Activated naive CD4-positive, alpha-beta T cell treated with anti-CD3 and anti-CD28 coated beads for 36 hours (primary cell): ENCODE measurements around the gene RPL14. TPM values are rescaled to one million over a fixed set of nuclear protein-coding genes. Genes with fewer than 3 reads are reported as not detected.

Experiments used
- CTCF ChIA-PET: fragments of 350-600 bp; sonication (Branson Sonifier 250); formaldehyde crosslinking; loops from one replicate; lab custom pipeline; 2021; ENCODE audit warnings: antibody characterized with exemption; lab: Charles Lee
- DNase-seq: peaks from one replicate; pipeline ENCODE4 v3.0.0-alpha.2; 2020
- H3K27ac Mint-ChIP-seq: one replicate; pipeline ENCODE4 v1.8.0; 2021; ENCODE audit warnings: mild to moderate bottlenecking, mixed read lengths
- H3K27me3 Mint-ChIP-seq: one replicate; pipeline ENCODE4 v1.8.0; 2021; ENCODE audit warnings: low read depth, mixed read lengths
- H3K36me3 Mint-ChIP-seq: one replicate; pipeline ENCODE4 v1.8.0; 2021; ENCODE audit warnings: low read depth, mixed read lengths
- H3K4me1 Mint-ChIP-seq: one replicate; pipeline ENCODE4 v1.8.0; 2021; ENCODE audit warnings: low read depth, mixed read lengths
- H3K4me3 Mint-ChIP-seq: one replicate; pipeline ENCODE4 v1.8.0; 2021; ENCODE audit warnings: mild to moderate bottlenecking, moderate library complexity, mixed read lengths
- H3K9me3 Mint-ChIP-seq: one replicate; pipeline ENCODE4 v1.8.0; 2021; ENCODE audit warnings: mixed read lengths
- intact Hi-C: fragments of 100-400 bp; cut with micrococcal nuclease; formaldehyde crosslinking; loops from one replicate; pipeline ENCODE4 v1.15.1; 2023
- total RNA-seq, 2 experiments: library from RNA; stranded (reverse); gene quantifications; one replicate each; pipeline ENCODE4 v1.2.3, GENCODE V29; 2021

The RPL14 gene
- total RNA-seq, 2 experiments from 2014 or later, result 3,841 to 3,850 TPM

DNA sequence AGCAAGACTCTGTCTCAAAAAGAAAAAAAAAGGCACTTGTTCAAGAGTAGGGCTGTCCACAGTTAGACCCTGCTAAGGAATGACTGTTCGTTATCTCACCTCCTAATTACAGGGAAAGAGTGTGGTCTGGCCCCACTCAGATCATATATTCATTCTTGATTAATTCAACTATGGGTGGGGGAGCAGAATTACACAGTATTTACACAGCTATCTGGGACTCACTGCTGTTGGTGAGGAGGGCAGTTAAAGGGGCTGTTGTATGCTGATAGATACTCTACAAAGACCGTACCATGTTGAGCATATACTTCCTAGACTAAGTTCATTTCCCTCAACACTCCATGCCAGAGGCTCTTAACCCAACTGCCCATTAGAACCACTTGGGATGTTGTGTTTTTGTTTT is 44.9 kb downstream of the RPL14 start:
- peaks cover 16% of the 10 kb centered on the region for H3K4me1 Mint-ChIP-seq
- H3K4me3 Mint-ChIP-seq, result no peak overlapping the region
- peaks cover 3% of the 10 kb centered on the region for H3K36me3 Mint-ChIP-seq
- no peak for DNase-seq
- intact Hi-C loops, result no loop called here
- H3K9me3 Mint-ChIP-seq, result no peaks in the 10 kb centered on the region
- CTCF ChIA-PET, result no interaction called here
- no peak overlapping the region for H3K27ac Mint-ChIP-seq
- H3K27me3 Mint-ChIP-seq, result no peaks in the 10 kb centered on the region

DNA sequence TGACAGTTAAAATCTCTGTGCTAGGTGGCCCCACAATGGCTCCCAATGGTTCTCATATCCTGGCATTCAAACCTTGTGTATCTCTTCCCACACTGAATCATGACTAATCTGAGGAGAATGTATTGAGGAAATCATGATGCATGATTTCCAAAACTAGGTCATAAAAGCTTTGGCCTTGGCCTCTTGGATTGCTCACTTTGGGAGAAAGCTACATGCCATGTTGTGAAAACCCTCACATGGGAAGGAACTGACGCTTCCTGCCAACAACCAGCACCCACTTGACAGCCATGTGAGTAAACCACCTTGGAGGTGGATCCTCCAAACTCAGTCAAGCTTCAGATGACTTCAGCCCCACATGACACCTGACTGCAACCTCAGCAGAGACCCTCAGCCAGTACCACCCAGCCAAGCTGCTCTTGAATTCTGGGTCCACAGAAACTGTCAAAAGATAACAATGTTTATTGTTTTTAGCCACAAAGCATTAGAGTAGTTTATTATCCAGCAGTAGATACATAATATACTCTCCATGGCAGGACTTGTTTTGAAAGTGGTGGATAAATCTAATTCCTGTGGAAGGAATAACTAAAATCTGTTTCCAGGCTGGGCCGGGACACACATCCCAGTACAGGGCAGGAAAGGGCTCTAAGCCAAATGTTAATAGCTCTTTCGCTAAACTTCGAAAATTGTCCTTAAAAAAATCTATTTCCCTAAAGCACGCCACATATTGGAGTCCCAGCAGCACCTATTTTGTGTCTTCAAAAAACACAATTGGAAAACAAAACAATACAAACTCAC is 47.7 kb downstream of the RPL14 start:
- H3K9me3 Mint-ChIP-seq, result no peaks in the 10 kb centered on the region
- H3K27me3 Mint-ChIP-seq, result no peaks in the 10 kb centered on the region
- H3K36me3 Mint-ChIP-seq, result peaks cover 12% of the 10 kb centered on the region
- DNase-seq, result peak; percentile 26
- H3K4me1 Mint-ChIP-seq, result peaks cover 16% of the 10 kb centered on the region
- peak overlapping the region; percentile 86 for H3K4me3 Mint-ChIP-seq
- no peak overlapping the region for H3K27ac Mint-ChIP-seq
- CTCF ChIA-PET, result interaction anchor here (0.5 to 1.8 kb wide), 8 partner anchors 19 to 488 kb away, joined by 3 to 5 read pairs (median 4); partner anchors contain the start of gene ZNF619
- intact Hi-C loops, result loop anchor here (2.0 kb wide), 2 partner anchors 28 to 52 kb away; partner anchors contain the start of gene ZNF619

GRCh38 chr3:40505599-40506462 is 48.7 kb downstream of the RPL14 start, which contains the start of gene ZNF620:
ZNF620 (plus strand) TSS chr3:40506039; CDS start chr3:40506353, 314 bp downstream.
- H3K27me3 Mint-ChIP-seq, result no peaks in the 10 kb centered on the region
- intact Hi-C loops, result loop anchor here (1.0 to 2.0 kb wide), 3 partner anchors 18 to 53 kb away; partner anchors contain the start of genes ZNF619 and ZNF621
- H3K27ac Mint-ChIP-seq, result peak within 1 kb of the TSS; percentile 56
- peak; percentile 54 for DNase-seq
- H3K9me3 Mint-ChIP-seq, result no peaks in the 10 kb centered on the region
- H3K4me3 Mint-ChIP-seq, result peak within 1 kb of the TSS; percentile 86
- CTCF ChIA-PET, result interaction anchor here (0.5 to 1.8 kb wide), 10 partner anchors 18 to 489 kb away, joined by 3 to 6 read pairs (median 4); partner anchors contain the start of gene ZNF619
- H3K4me1 Mint-ChIP-seq, result peaks cover 16% of the 10 kb centered on the region
- H3K36me3 Mint-ChIP-seq, result peaks cover 19% of the 10 kb centered on the region

- CTCF ChIA-PET, result no interaction called here
- peaks cover 4% of the 10 kb centered on the region for H3K4me1 Mint-ChIP-seq
Measured at GRCh38 chr3:40511031-40511718, 54.0 kb downstream of the RPL14 start.

DNA sequence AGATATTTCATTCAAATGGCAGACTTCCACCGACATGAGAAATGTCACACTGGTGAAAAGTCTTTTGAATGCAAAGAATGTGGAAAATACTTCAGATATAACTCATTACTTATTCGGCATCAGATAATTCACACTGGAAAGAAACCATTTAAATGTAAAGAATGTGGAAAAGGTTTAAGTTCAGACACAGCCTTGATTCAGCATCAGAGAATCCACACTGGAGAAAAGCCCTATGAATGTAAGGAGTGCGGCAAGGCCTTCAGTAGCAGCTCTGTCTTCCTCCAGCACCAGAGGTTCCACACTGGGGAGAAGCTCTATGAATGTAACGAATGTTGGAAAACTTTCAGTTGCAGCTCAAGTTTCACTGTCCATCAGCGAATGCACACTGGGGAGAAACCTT is 59.1 kb downstream of the RPL14 start:
- CTCF ChIA-PET, result no interaction called here
- Mint-ChIP-seq H3K27me3 (no peaks in the 10 kb centered on the region), H3K27ac (no peak overlapping the region), H3K9me3 (no peaks in the 10 kb centered on the region), H3K36me3 (peaks cover 28% of the 10 kb centered on the region), H3K4me1 (no peaks in the 10 kb centered on the region), H3K4me3 (no peak overlapping the region)
- DNase-seq, result no peak
- intact Hi-C loops, result no loop called here

More at GRCh38 chr3:40511031-40511718, 54.0 kb downstream of the RPL14 start:
- Mint-ChIP-seq H3K27me3 (no peaks in the 10 kb centered on the region), H3K9me3 (no peaks in the 10 kb centered on the region), H3K4me3 (no peak overlapping the region), H3K36me3 (peaks cover 43% of the 10 kb centered on the region), H3K27ac (no peak overlapping the region)
- intact Hi-C loops, result no loop called here
- no peak for DNase-seq

DNA sequence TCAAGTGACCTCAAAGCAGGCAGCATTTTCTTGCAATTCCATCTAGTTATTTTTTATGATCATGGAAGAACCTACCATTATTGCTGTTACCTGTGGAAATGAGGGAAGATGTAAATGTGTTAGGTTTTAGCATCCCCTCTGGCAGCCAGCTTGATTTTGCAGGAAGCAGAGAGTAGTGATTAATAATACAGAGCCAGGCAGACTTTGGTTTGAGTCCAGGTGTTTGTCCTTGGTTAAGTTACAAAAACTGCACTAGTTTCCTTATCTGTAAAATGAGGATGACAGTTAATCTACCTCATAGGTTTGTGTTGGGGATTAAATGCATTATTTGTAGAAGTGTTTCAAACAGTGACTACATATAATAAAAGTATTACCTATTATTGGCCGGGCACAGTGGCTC is 60.9 kb downstream of the RPL14 start:
- Mint-ChIP-seq H3K9me3 (no peaks in the 10 kb centered on the region), H3K36me3 (peaks cover 20% of the 10 kb centered on the region), H3K4me3 (no peak overlapping the region), H3K27me3 (no peaks in the 10 kb centered on the region), H3K27ac (no peak overlapping the region), H3K4me1 (no peaks in the 10 kb centered on the region)
- CTCF ChIA-PET, result no interaction called here
- DNase-seq, result no peak
- intact Hi-C loops, result no loop called here

Other genes with a start within 250 kb of the RPL14 start
- 10 to 100 TPM; 47.0 to 49.2 TPM for gene EIF1B, start 147.6 kb upstream of the RPL14 start, total RNA-seq
- not detected for gene ENTPD3, start 70.2 kb upstream of the RPL14 start, total RNA-seq
- 1 to 10 TPM; 4.2 to 4.7 TPM for gene ZNF619, start 19.8 kb downstream of the RPL14 start, total RNA-seq
- 1 to 10 TPM; 2.3 TPM for gene ZNF620, start 48.7 kb downstream of the RPL14 start, total RNA-seq
- 10 to 100 TPM; 16.4 to 17.7 TPM for gene ZNF621, start 67.6 kb downstream of the RPL14 start, total RNA-seq